GM21390 (cell line): ENCODE data around the gene TPGS1.

Experiments used
- ATAC-seq: cut with Tn5 transposase; IDR thresholded peaks from one replicate; pipeline ENCODE4 v1.9.1; 2021; ENCODE audit not compliant: unreplicated experiment

The TPGS1 gene

GRCh38 chr19:514166-514663, 6.9 kb downstream of the TPGS1 start:
- ATAC-seq: no peak

- ATAC-seq: no peak
Observed at GRCh38 chr19:517721-518597, 10.7 kb downstream of the TPGS1 start.

- ATAC-seq: no peak
Observed at GRCh38 chr19:518598-519231, 11.4 kb downstream of the TPGS1 start.

- no peak for ATAC-seq
Observed at GRCh38 chr19:519449-519865, 12.2 kb downstream of the TPGS1 start.

- ATAC-seq: no peak
Observed at GRCh38 chr19:522726-523125, 15.4 kb downstream of the TPGS1 start.

- ATAC-seq: no peak
Observed at GRCh38 chr19:524062-524674, 16.9 kb downstream of the TPGS1 start.

GRCh38 chr19:525029-525428, 17.7 kb downstream of the TPGS1 start:
- no peak for ATAC-seq

GRCh38 chr19:525857-526419, 18.6 kb downstream of the TPGS1 start:
- no peak for ATAC-seq

GRCh38 chr19:530134-531008, 23.1 kb downstream of the TPGS1 start:
- no peak for ATAC-seq

- ATAC-seq: peak; percentile 53
Observed at GRCh38 chr19:531009-531752, 23.9 kb downstream of the TPGS1 start.

GRCh38 chr19:531753-532560, 24.7 kb downstream of the TPGS1 start, which contains the start of gene CDC34:
Gene CDC34, plus strand, starts transcription at chr19:531760. Its CDS starts 172 bp downstream, at chr19:531932.
- ATAC-seq: peak; percentile 3

- ATAC-seq: no peak
Observed at GRCh38 chr19:532561-533363, 25.5 kb downstream of the TPGS1 start.

GRCh38 chr19:533364-534058, 26.2 kb downstream of the TPGS1 start:
- no peak for ATAC-seq

GRCh38 chr19:534088-534487, 26.8 kb downstream of the TPGS1 start:
- ATAC-seq: no peak

GRCh38 chr19:535017-535835, 27.9 kb downstream of the TPGS1 start:
- ATAC-seq: no peak

GRCh38 chr19:536031-536880, 29.0 kb downstream of the TPGS1 start:
- ATAC-seq: no peak
